ENCODE results near the gene CFAP77. TPM values are rescaled to one million over a fixed set of nuclear protein-coding genes. Genes with fewer than 3 reads are reported as not detected.

The CFAP77 gene
- total RNA-seq, 2 experiments from 2014 or later, result not detected

- Mint-ChIP-seq H3K4me3 (no peak overlapping the region), H3K36me3 (ENCODE audit: low read depth) (no peaks in the 10 kb centered on the region), H3K27ac (no peak overlapping the region), H3K9me3 (no peaks in the 10 kb centered on the region), H3K4me1 (peaks cover 11% of the 10 kb centered on the region), H3K27me3 (no peaks in the 10 kb centered on the region)
- ChIA-PET POLR2A (no interaction called here), CTCF (interaction anchor here (1.2 to 1.3 kb wide), 2 partner anchors 10 to 12 kb away, joined by 4 to 5 read pairs; no protein-coding TSS in a partner anchor)
- no peak for DNase-seq
Observed at GRCh38 chr9:132602207-132602606, 192.2 kb downstream of the CFAP77 start.

DNA sequence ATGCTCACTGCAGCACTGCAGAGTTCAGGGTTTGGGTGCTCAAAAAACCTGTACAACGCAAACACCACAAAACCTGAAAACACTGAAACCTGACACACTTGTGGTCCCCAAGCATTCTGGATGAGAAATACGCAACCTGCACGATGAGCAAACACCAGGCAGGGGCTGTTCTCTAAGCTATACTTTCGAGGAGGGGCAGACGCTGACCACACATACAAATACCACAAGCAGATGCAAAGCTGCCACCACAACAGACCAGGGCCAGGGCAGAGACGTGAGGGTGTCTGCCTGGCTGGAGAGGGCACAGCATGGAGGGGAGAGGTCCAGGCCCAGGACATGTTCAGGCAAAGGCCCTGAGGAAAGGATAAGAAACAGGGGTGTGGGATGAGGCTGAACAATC lies 195.4 kb downstream of the CFAP77 start:
- H3K27ac Mint-ChIP-seq, result no peak overlapping the region

GRCh38 chr9:132606066-132606465 lies 196.1 kb downstream of the CFAP77 start:
- H3K4me3 Mint-ChIP-seq, result no peak overlapping the region
- peaks cover 11% of the 10 kb centered on the region for H3K4me1 Mint-ChIP-seq
- peak overlapping the region; percentile 28 for H3K27ac Mint-ChIP-seq
- POLR2A ChIA-PET, result no interaction called here
- H3K36me3 Mint-ChIP-seq (ENCODE audit: low read depth), result peaks cover 4% of the 10 kb centered on the region
- no peak for DNase-seq
- CTCF ChIA-PET, result no interaction called here
- no peaks in the 10 kb centered on the region for H3K9me3 Mint-ChIP-seq
- no peaks in the 10 kb centered on the region for H3K27me3 Mint-ChIP-seq

More for the DNA sequence above, 195.4 kb downstream of the CFAP77 start:
- CTCF ChIA-PET, result no interaction called here
- Mint-ChIP-seq H3K4me1 (peaks cover 11% of the 10 kb centered on the region), H3K36me3 (ENCODE audit: low read depth) (no peaks in the 10 kb centered on the region), H3K4me3 (no peak overlapping the region), H3K9me3 (no peaks in the 10 kb centered on the region), H3K27me3 (no peaks in the 10 kb centered on the region)
- DNase-seq, result no peak
- POLR2A ChIA-PET, result no interaction called here

GRCh38 chr9:132609184-132609583 lies 199.2 kb downstream of the CFAP77 start:
- CTCF ChIA-PET, result no interaction called here
- peaks cover 4% of the 10 kb centered on the region for H3K36me3 Mint-ChIP-seq (ENCODE audit: low read depth)

GRCh38 chr9:132609829-132610228 lies 199.8 kb downstream of the CFAP77 start:
- Mint-ChIP-seq H3K27me3 (no peaks in the 10 kb centered on the region), H3K36me3 (ENCODE audit: low read depth) (peaks cover 8% of the 10 kb centered on the region), H3K4me3 (no peak overlapping the region), H3K9me3 (no peaks in the 10 kb centered on the region), H3K27ac (no peak overlapping the region), H3K4me1 (no peaks in the 10 kb centered on the region)
- no peak for DNase-seq
- ChIA-PET CTCF (no interaction called here), POLR2A (no interaction called here)

More at GRCh38 chr9:132609184-132609583, 199.2 kb downstream of the CFAP77 start:
- POLR2A ChIA-PET, result no interaction called here
- H3K9me3 Mint-ChIP-seq, result no peaks in the 10 kb centered on the region
- no peak for DNase-seq
- no peaks in the 10 kb centered on the region for H3K4me1 Mint-ChIP-seq
- H3K4me3 Mint-ChIP-seq, result no peak overlapping the region
- H3K27me3 Mint-ChIP-seq, result no peaks in the 10 kb centered on the region
- H3K27ac Mint-ChIP-seq, result no peak overlapping the region

- Mint-ChIP-seq H3K27ac (no peak overlapping the region), H3K27me3 (no peaks in the 10 kb centered on the region), H3K9me3 (no peaks in the 10 kb centered on the region), H3K4me3 (no peak overlapping the region), H3K4me1 (no peaks in the 10 kb centered on the region), H3K36me3 (ENCODE audit: low read depth) (peaks cover 8% of the 10 kb centered on the region)
- ChIA-PET CTCF (no interaction called here), POLR2A (no interaction called here)
- no peak for DNase-seq
Observed at GRCh38 chr9:132610661-132611060, 200.7 kb downstream of the CFAP77 start.

DNA sequence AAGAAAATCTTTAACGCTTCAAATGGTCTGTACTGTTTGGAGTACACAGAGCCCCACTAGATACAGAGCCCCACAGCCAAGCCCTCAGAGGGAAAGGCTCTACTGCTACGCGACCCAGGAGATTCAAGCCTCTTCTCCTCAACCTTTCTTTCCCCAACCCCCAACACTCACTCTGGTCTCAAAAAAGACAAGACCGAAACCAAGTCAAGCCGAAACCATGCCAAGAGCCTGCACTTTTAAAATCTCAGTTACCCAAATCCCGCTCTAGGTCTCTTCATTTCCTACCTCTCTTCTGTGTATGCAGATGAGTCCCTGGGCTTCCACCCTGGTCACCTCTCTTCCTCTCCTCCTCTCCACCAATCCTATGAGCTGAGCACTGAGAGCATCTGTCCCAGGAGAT lies 204.3 kb downstream of the CFAP77 start:
- H3K4me1 Mint-ChIP-seq, result peaks cover 3% of the 10 kb centered on the region
- ChIA-PET POLR2A (no interaction called here), CTCF (interaction anchor here (1.5 kb wide), 1 partner anchor 12 kb away, joined by 4 read pairs; no protein-coding TSS in a partner anchor)
- no peaks in the 10 kb centered on the region for H3K9me3 Mint-ChIP-seq
- H3K27me3 Mint-ChIP-seq, result no peaks in the 10 kb centered on the region
- DNase-seq, result no peak
- no peak overlapping the region for H3K4me3 Mint-ChIP-seq
- peaks cover 13% of the 10 kb centered on the region for H3K36me3 Mint-ChIP-seq (ENCODE audit: low read depth)
- no peak overlapping the region for H3K27ac Mint-ChIP-seq

GRCh38 chr9:132615774-132616173 lies 205.8 kb downstream of the CFAP77 start:
- ChIA-PET POLR2A (no interaction called here), CTCF (no interaction called here)
- Mint-ChIP-seq H3K27ac (no peak overlapping the region), H3K27me3 (no peaks in the 10 kb centered on the region), H3K4me1 (peaks cover 3% of the 10 kb centered on the region), H3K9me3 (no peaks in the 10 kb centered on the region), H3K36me3 (ENCODE audit: low read depth) (peaks cover 12% of the 10 kb centered on the region), H3K4me3 (no peak overlapping the region)
- DNase-seq, result no peak

DNA sequence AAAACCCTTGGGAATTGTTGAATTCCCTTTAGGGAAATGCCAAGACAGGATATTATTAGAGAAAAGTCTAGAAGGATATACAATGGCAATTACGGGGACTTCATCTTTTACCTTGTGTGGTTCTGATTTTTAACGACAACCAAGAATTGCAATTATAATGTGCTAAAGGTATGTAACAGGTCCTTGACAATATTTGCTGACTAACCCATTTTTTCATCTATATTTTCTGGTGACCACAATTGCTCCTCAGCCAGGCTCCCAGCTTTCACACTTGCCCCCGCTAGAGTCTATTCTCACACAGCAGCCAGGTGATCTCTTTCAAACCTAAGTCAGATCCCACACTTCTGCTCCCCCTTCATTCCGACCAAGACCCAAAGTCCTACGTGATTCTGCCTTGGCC lies 206.7 kb downstream of the CFAP77 start:
- ChIA-PET POLR2A (no interaction called here), CTCF (no interaction called here)
- no peaks in the 10 kb centered on the region for H3K9me3 Mint-ChIP-seq
- H3K4me1 Mint-ChIP-seq, result peaks cover 3% of the 10 kb centered on the region
- H3K36me3 Mint-ChIP-seq (ENCODE audit: low read depth), result peaks cover 9% of the 10 kb centered on the region
- no peaks in the 10 kb centered on the region for H3K27me3 Mint-ChIP-seq
- no peak for DNase-seq
- no peak overlapping the region for H3K4me3 Mint-ChIP-seq
- H3K27ac Mint-ChIP-seq, result no peak overlapping the region

- H3K27me3 Mint-ChIP-seq, result no peaks in the 10 kb centered on the region
- peaks cover 1% of the 10 kb centered on the region for H3K4me1 Mint-ChIP-seq
- no peak overlapping the region for H3K4me3 Mint-ChIP-seq
- no peak for DNase-seq
- no peak overlapping the region for H3K27ac Mint-ChIP-seq
- no peaks in the 10 kb centered on the region for H3K9me3 Mint-ChIP-seq
- ChIA-PET POLR2A (no interaction called here), CTCF (interaction anchor here (0.7 kb wide), 1 partner anchor 14 kb away, joined by 6 read pairs; no protein-coding TSS in a partner anchor)
- H3K36me3 Mint-ChIP-seq (ENCODE audit: low read depth), result peaks cover 6% of the 10 kb centered on the region
Observed at GRCh38 chr9:132622159-132622558, 212.1 kb downstream of the CFAP77 start.

Other genes with a start within 250 kb of the CFAP77 start
- gene NTNG2, start 248.2 kb upstream of the CFAP77 start, total RNA-seq, result 1 to 10 TPM; 5.4 to 6.6 TPM
- 10 to 100 TPM; 62.8 to 68.5 TPM for gene SETX, start 55.2 kb upstream of the CFAP77 start, total RNA-seq
- 10 to 100 TPM; 29.7 to 30.5 TPM for gene TTF1, start 3.4 kb upstream of the CFAP77 start, total RNA-seq
- gene BARHL1, start 172.4 kb downstream of the CFAP77 start, total RNA-seq, result not detected